ENCODE results near the gene KDM6A.

- no peak for TF ChIP-seq GATA2 (IDR thresholded peaks at IDR 0.05; ENCODE audit: low read depth, low read length)
- TF ChIP-seq GATA3 (IDR thresholded peaks at IDR 0.05; ENCODE audit: low read depth, low read length), result no peak
Measured at GRCh38 chrX:45133465-45133864, 260.5 kb downstream of the KDM6A start.

Measured in SH-SY5Y (cell line).